K562 (cell line): ENCODE results near the gene FHIP1B. TPM values are rescaled to one million over a fixed set of nuclear protein-coding genes. Genes with fewer than 3 reads are reported as not detected.
A peak's percentile ranks its signal among the peaks of the same experiment; 100 is the strongest.

Experiments used
- ATAC-seq: fragments of 200-7000 bp; cut with Tn5 transposase; 3 replicates; pipeline ENCODE4 v1.9.1; 2020; ENCODE audit warnings: moderate library complexity
- BruUV-seq: library from RNA; stranded (reverse); fragments of 400-500 nt; replicated peaks from 2 replicates; lab custom pipeline; 2021; lab: Mats Ljungman, UMichigan
- CTCF ChIA-PET: fragments of 300-600 bp; formaldehyde crosslinking; extraction: SDS; loops from one replicate; lab custom pipeline; 2021; ENCODE audit warnings: low intra/inter-chr PET ratio; lab: Yijun Ruan, JAX
- POLR2A ChIA-PET: fragments of 300-600, 350-650 bp; sonication (Branson Sonifier 250); formaldehyde crosslinking; extraction: SDS; loops from one replicate; lab custom pipeline; 2021; ENCODE audit warnings: antibody characterized with exemption, inconsistent platforms; lab: Yijun Ruan, JAX
- DNase-seq, 4 experiments: peaks; one replicate each; pipeline versions ENCODE4 v3.0.0 to v3.0.0-alpha.2; 2011 to 2018; ENCODE audit warnings: low spot score in 3 of 4, mixed read lengths in 3 of 4; ENCODE audit errors: extremely low read depth in 1 of 4
- FAIRE-seq: peaks from 2 replicates; lab custom pipeline; 2011; peaks lifted over from hg19 to GRCh38; lab: Jason Lieb, UNC
- H2AFZ ChIP-seq: 2 replicates; pipeline ENCODE4 v1.6.0; 2011; ENCODE audit warnings: low read depth, low read length, control low read depth, inconsistent platforms
- H3K27ac ChIP-seq: fragments of 200-600 bp; 3 replicates; pipeline ENCODE4 v1.8.0; 2011; ENCODE audit warnings: low read depth, mild to moderate bottlenecking, control low read depth, inconsistent platforms, low read length, moderate library complexity, mixed read lengths; ENCODE audit errors: extremely low read depth
- H3K27me3 ChIP-seq, 2 experiments: fragments of 300-600 bp in 1 of 2; 2 replicates in 1 of 2; 3 replicates in 1 of 2; pipeline versions ENCODE4 v1.6.0 to v1.8.0; 2011; ENCODE audit warnings: inconsistent platforms in 2 of 2, low read length in 2 of 2, mild to moderate bottlenecking in 1 of 2, mixed read lengths in 1 of 2, moderate library complexity in 1 of 2; ENCODE audit not compliant: control insufficient read depth in 2 of 2, insufficient read depth in 2 of 2
- H3K36me3 ChIP-seq: fragments of 300-600 bp; 3 replicates; pipeline ENCODE4 v1.8.0; 2011; ENCODE audit warnings: mild to moderate bottlenecking, low read length, inconsistent platforms; ENCODE audit not compliant: control insufficient read depth, insufficient read depth
- H3K4me1 ChIP-seq, 2 experiments: fragments of 200-600 bp in 1 of 2; replicated peaks in 1 of 2; 2 replicates in 1 of 2; 3 replicates in 1 of 2; pipeline versions ENCODE4 v1.5.1 to v1.8.0; 2011; ENCODE audit warnings: inconsistent platforms in 2 of 2, low read length in 2 of 2, mild to moderate bottlenecking in 1 of 2, mixed read lengths in 1 of 2, moderate library complexity in 1 of 2; ENCODE audit not compliant: control insufficient read depth in 2 of 2, insufficient read depth in 2 of 2
- H3K4me2 ChIP-seq: 2 replicates; pipeline ENCODE4 v1.6.1; 2011; ENCODE audit warnings: low read length, control low read depth, inconsistent platforms, mixed read lengths; ENCODE audit not compliant: insufficient read depth
- H3K4me3 ChIP-seq: fragments of 200-600 bp; sonication (generic), shearing (Covaris generic); 2 replicates; pipeline ENCODE4 v1.5.1; 2016; ENCODE audit warnings: control low read depth, inconsistent platforms
- H3K79me2 ChIP-seq: fragments of 200-600 bp; 3 replicates; pipeline ENCODE4 v1.8.0; 2011; ENCODE audit warnings: low read length, inconsistent platforms; ENCODE audit not compliant: control insufficient read depth, insufficient read depth
- H3K9ac ChIP-seq, 2 experiments: 2 replicates each; pipeline versions ENCODE4 v1.6.0 to v1.6.1; 2011; ENCODE audit warnings: low read depth in 2 of 2, low read length in 2 of 2, control low read depth in 1 of 2, inconsistent platforms in 1 of 2, mild to moderate bottlenecking in 1 of 2, mixed read lengths in 1 of 2; ENCODE audit not compliant: insufficient read depth in 1 of 2
- H3K9me1 ChIP-seq: one replicate; pipeline ENCODE4 v1.6.0; 2011; ENCODE audit warnings: inconsistent platforms, mild to moderate bottlenecking, low read length, moderate library complexity; ENCODE audit not compliant: control insufficient read depth, insufficient read depth
- H3K9me3 ChIP-seq: replicated peaks from 2 replicates; pipeline ENCODE4 v1.5.1; 2011; ENCODE audit warnings: low read depth, low read length, inconsistent platforms; ENCODE audit not compliant: control insufficient read depth, insufficient read depth
- H4K20me1 ChIP-seq: replicated peaks from 2 replicates; pipeline ENCODE4 v1.6.1; 2011; ENCODE audit warnings: low read length, inconsistent platforms, mixed read lengths; ENCODE audit not compliant: control insufficient read depth, insufficient read depth
- ZNF384 ChIP-seq: IDR thresholded peaks from 2 replicates; pipeline ENCODE4 v1.6.1; 2012; ENCODE audit warnings: low read depth, low read length, improper control_type of control experiment
- WGBS: fragments of 100-300 bp; shearing (Covaris generic); methylation state at CpG from one replicate; pipeline ENCODE4 v1.1.6; 2016; ENCODE audit warnings: low coverage, mixed read lengths; ENCODE audit not compliant: insufficient coverage; ENCODE audit errors: missing lambda C conversion rate; 5-methylcytosine and 5-hydroxymethylcytosine counted together
- in situ Hi-C: fragments of 300-500 bp; cut with MboI; formaldehyde crosslinking; loops from 4 replicates; pipeline ENCODE4 v1.15.0; 2018; ENCODE audit warnings: inconsistent platforms, mixed read lengths
- intact Hi-C: fragments of 100-400 bp; cut with micrococcal nuclease; formaldehyde crosslinking; loops from 2 replicates; pipeline ENCODE4 v1.14.2; 2022
- polyA plus RNA-seq, 8 experiments: library from polyadenylated mRNA; depleted of rRNA in 4 of 8; stranded (reverse) in 5 of 8; unstranded in 3 of 8; fragments of >200 nt; fragmentation: Nextera tagmentation in 2 of 8; fragmentation: Illumina TruSeq in 1 of 8; extraction: Ambion mirVana in 2 of 8; extraction: Trizol in 1 of 8; gene quantifications; 2 replicates each; pipeline versions ENCODE4 v1.2.1 to v1.2.3, GENCODE V29; 2011 to 2014; ENCODE audit warnings: inconsistent platforms in 1 of 8, missing spikeins in 1 of 8
- total RNA-seq, 7 experiments: library from RNA; depleted of rRNA in 6 of 7; stranded (reverse); fragments of >200 nt in 6 of 7; fragmentation: Illumina TruSeq in 2 of 7; extraction: Trizol in 2 of 7; gene quantifications; 2 replicates each; pipeline versions ENCODE4 v1.2.1 to v1.2.3, GENCODE V29; 2011 to 2021; ENCODE audit warnings: low replicate concordance in 1 of 7
- TF ChIP-seq, protein P1 (sequence below), 2 experiments: fragments of 450-650 bp in 1 of 2; sonication (generic) in 1 of 2; formaldehyde crosslinking in 1 of 2; IDR thresholded peaks in 1 of 2; conservative IDR thresholded peaks in 1 of 2; 2 replicates each; pipeline versions ENCODE4 v1.6.1 to v1.8.1; 2016 to 2023; ENCODE audit warnings: mild to moderate bottlenecking in 2 of 2, moderate library complexity in 2 of 2, inconsistent platforms in 1 of 2, missing genetic modification reagents in 1 of 2
- TF ChIP-seq, protein P2 (sequence below): fragments of 450-650 bp; IDR thresholded peaks from 2 replicates; pipeline ENCODE4 v1.6.1; 2016

FHIP1B gene
- total and polyA plus RNA-seq, 9 of the 15 experiments (the other 6 are each of a cell fraction or from before 2014, with no cell fraction given) = 0.94 to 24.7 (median 15.6) TPM

DNA sequence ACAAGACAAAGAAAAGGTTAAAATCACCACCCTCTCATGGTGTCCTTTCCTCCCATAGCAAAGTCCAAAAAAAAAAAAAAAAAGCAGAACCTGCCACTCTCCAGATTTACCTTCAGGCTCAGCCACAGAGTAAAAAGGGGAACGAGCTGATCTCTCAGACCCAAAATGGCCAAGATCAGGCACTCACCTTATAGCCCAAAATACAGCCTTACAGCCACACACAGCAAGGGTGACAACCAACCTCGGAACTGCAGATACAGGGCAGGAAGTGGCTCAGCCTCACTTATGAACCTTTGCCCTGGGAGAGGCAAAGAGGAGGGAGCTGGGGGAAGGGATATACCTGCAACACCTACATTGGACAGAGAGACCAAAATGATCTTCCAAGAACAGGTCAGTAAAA is 4.5 kb downstream of the FHIP1B start:
- no peak for ATAC-seq
- H3K27me3 ChIP-seq = no peaks in the 10 kb centered on the region
- FAIRE-seq = no peak
- DNase-seq = no peak
- ChIA-PET CTCF (no interaction called here), POLR2A (interaction anchor here (0.6 to 1.4 kb wide), 3 partner anchors 15 to 452 kb away, joined by 3 read pairs; no protein-coding TSS in a partner anchor)
- WGBS = 14% methylated on average over 2 of the region's 2 CpGs
- in situ Hi-C loops = no loop called here
- intact Hi-C loops = no loop called here
- no peak overlapping the region for H2AFZ ChIP-seq
- no peak overlapping the region for H3K4me3 ChIP-seq
- H3K4me2 ChIP-seq = peak overlapping the region; percentile 35
- peaks cover 10% of the 10 kb centered on the region for H4K20me1 ChIP-seq
- H3K9me3 ChIP-seq = no peaks in the 10 kb centered on the region
- H3K9me1 ChIP-seq = peaks cover 7% of the 10 kb centered on the region
- no peak overlapping the region for H3K27ac ChIP-seq
- peak; percentile 41; the same call in 1 of the 2 replicates for TF ChIP-seq ZNF384
- TF ChIP-seq, protein P1, sequence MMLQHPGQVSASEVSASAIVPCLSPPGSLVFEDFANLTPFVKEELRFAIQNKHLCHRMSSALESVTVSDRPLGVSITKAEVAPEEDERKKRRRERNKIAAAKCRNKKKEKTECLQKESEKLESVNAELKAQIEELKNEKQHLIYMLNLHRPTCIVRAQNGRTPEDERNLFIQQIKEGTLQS (IDR thresholded peaks at IDR 0.05) = no peak
- TF ChIP-seq, protein P1 (CRISPR knock-in tag; conservative IDR thresholded peaks at IDR 0.05) = no peak
- TF ChIP-seq, protein P2, sequence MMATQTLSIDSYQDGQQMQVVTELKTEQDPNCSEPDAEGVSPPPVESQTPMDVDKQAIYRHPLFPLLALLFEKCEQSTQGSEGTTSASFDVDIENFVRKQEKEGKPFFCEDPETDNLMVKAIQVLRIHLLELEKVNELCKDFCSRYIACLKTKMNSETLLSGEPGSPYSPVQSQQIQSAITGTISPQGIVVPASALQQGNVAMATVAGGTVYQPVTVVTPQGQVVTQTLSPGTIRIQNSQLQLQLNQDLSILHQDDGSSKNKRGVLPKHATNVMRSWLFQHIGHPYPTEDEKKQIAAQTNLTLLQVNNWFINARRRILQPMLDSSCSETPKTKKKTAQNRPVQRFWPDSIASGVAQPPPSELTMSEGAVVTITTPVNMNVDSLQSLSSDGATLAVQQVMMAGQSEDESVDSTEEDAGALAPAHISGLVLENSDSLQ = peak; percentile 15; the same call in 1 of the 2 replicates
- peaks cover 0 to 44% of the 10 kb centered on the region in 2 experiments; a peak in 4 of 5 replicates for H3K4me1 ChIP-seq
- peak overlapping the region in 1 of 2 experiments; percentile 4; a peak in 1 of 4 replicates for H3K9ac ChIP-seq
- H3K79me2 ChIP-seq = peaks cover 70% of the 10 kb centered on the region
- no TSS peak for BruUV-seq
- peaks cover 3% of the 10 kb centered on the region; the same call in 1 of the 3 replicates for H3K36me3 ChIP-seq
